ENCODE measurements around the gene FKRP. TPM values are rescaled to one million over a fixed set of nuclear protein-coding genes. Genes with fewer than 3 reads are reported as not detected.
A peak's percentile ranks its signal among the peaks of the same experiment; 100 is the strongest.
"Not testable (repeated sequence)": the region's sequence is repeated elsewhere in the genome, so short reads cannot be mapped to it uniquely, and the experiment has no call there.

FKRP gene
- total and polyA plus RNA-seq, 5 experiments from 2014 or later: 2.6 to 23.8 (median 8.7) TPM

GRCh38 chr19:46766569-46767317, 20.9 kb downstream of the FKRP start:
- Mint-ChIP-seq H3K36me3 (no peaks in the 10 kb centered on the region), H3K4me1 (peaks cover 4 to 8% (median 5%) of the 10 kb centered on the region in 4 donors), H3K27me3 (no peaks in the 10 kb centered on the region), H3K9me3 (no peaks in the 10 kb centered on the region), H3K27ac (peak overlapping the region in 2 of 10 donors; percentile 5 to 17), H3K4me3 (peak overlapping the region in 1 of 10 donors; percentile 1)
- POLR2A ChIA-PET: interaction anchor here (0.6 kb wide), 2 partner anchors 170 to 472 kb away, joined by 3 to 4 read pairs; no protein-coding TSS in a partner anchor
- DNase-seq: peak; percentile 27 to 78 (median 50)
- ATAC-seq: peak; percentile 65 to 78

- ATAC-seq, H3K36me3 Mint-ChIP-seq, DNase-seq, POLR2A ChIA-PET, H3K4me1 Mint-ChIP-seq, H3K4me3 Mint-ChIP-seq, H3K27me3 Mint-ChIP-seq, H3K9me3 Mint-ChIP-seq: not testable (repeated sequence)
- H3K27ac Mint-ChIP-seq: peak overlapping the region in 1 of 10 donors; percentile 22
These were observed 22.9 kb downstream of the FKRP start for GRCh38 chr19:46768746-46769145.

GRCh38 chr19:46772170-46773017, 26.5 kb downstream of the FKRP start:
- no peak for DNase-seq
- no peak for ATAC-seq

GRCh38 chr19:46773018-46773399, 27.2 kb downstream of the FKRP start:
- peaks cover 0 to 29% (median 15%) of the 10 kb centered on the region in 3 donors for H3K36me3 Mint-ChIP-seq
- no peaks in the 10 kb centered on the region for H3K9me3 Mint-ChIP-seq
- H3K4me1 Mint-ChIP-seq: peaks cover 0 to 2% (median under 1%) of the 10 kb centered on the region in 4 donors
- no peak overlapping the region for H3K4me3 Mint-ChIP-seq
- POLR2A ChIA-PET: no interaction called here
- DNase-seq (no peak), ATAC-seq (no peak)
- H3K27me3 Mint-ChIP-seq: no peaks in the 10 kb centered on the region
- H3K27ac Mint-ChIP-seq: no peak overlapping the region

More at GRCh38 chr19:46772170-46773017, 26.5 kb downstream of the FKRP start:
- Mint-ChIP-seq H3K4me3 (no peak overlapping the region), H3K27me3 (no peaks in the 10 kb centered on the region), H3K9me3 (no peaks in the 10 kb centered on the region), H3K27ac (no peak overlapping the region), H3K4me1 (peaks cover 0 to 2% (median 0%) of the 10 kb centered on the region in 4 donors), H3K36me3 (peaks cover 0 to 26% (median 15%) of the 10 kb centered on the region in 3 donors)
- POLR2A ChIA-PET: no interaction called here

GRCh38 chr19:46775642-46776258, 29.9 kb downstream of the FKRP start:
- H3K4me3 Mint-ChIP-seq: no peak overlapping the region
- peak overlapping the region in 1 of 10 donors; percentile 4 for H3K27ac Mint-ChIP-seq
- no peak for ATAC-seq
- POLR2A ChIA-PET: no interaction called here
- H3K4me1 Mint-ChIP-seq: peaks cover 0 to 10% (median 5%) of the 10 kb centered on the region in 4 donors
- no peak for DNase-seq
- H3K9me3 Mint-ChIP-seq: no peaks in the 10 kb centered on the region
- no peaks in the 10 kb centered on the region for H3K27me3 Mint-ChIP-seq
- H3K36me3 Mint-ChIP-seq: peaks cover 0 to 37% (median 17%) of the 10 kb centered on the region in 3 donors

GRCh38 chr19:46776927-46777911, 31.4 kb downstream of the FKRP start:
- Mint-ChIP-seq H3K27me3 (no peaks in the 10 kb centered on the region), H3K27ac (peak overlapping the region in 3 of 10 donors; percentile 56 to 73 (median 62)), H3K9me3 (no peaks in the 10 kb centered on the region), H3K36me3 (peaks cover 0 to 42% (median 17%) of the 10 kb centered on the region in 3 donors), H3K4me3 (no peak overlapping the region), H3K4me1 (peaks cover 0 to 10% (median 5%) of the 10 kb centered on the region in 4 donors)
- ATAC-seq (no peak), DNase-seq (no peak)
- POLR2A ChIA-PET: interaction anchor here (0.6 kb wide), 1 partner anchor 9 kb away, joined by 3 read pairs; no protein-coding TSS in a partner anchor

GRCh38 chr19:46777956-46778645, 32.2 kb downstream of the FKRP start:
- Mint-ChIP-seq H3K36me3 (peaks cover 0 to 48% (median 17%) of the 10 kb centered on the region in 3 donors), H3K27ac (peak overlapping the region in 1 of 10 donors; percentile 29), H3K4me1 (peaks cover 0 to 17% (median 8%) of the 10 kb centered on the region in 4 donors)
- H3K4me3 Mint-ChIP-seq, H3K9me3 Mint-ChIP-seq, DNase-seq, ATAC-seq, H3K27me3 Mint-ChIP-seq: not testable (repeated sequence)
- POLR2A ChIA-PET: interaction anchor here (0.6 kb wide), 1 partner anchor 8 kb away, joined by 3 read pairs; no protein-coding TSS in a partner anchor

GRCh38 chr19:46782355-46783019, 36.6 kb downstream of the FKRP start:
- no peaks in the 10 kb centered on the region for H3K9me3 Mint-ChIP-seq
- H3K4me3 Mint-ChIP-seq: no peak overlapping the region
- POLR2A ChIA-PET: interaction anchor here (0.7 to 1.2 kb wide), 2 partner anchors 44 to 1504 kb away, joined by 5 to 8 read pairs; no protein-coding TSS in a partner anchor

GRCh38 chr19:46783670-46784069, 37.8 kb downstream of the FKRP start:
- peak overlapping the region in 3 of 10 donors; percentile 44 to 94 (median 86) for H3K27ac Mint-ChIP-seq
- no peaks in the 10 kb centered on the region for H3K9me3 Mint-ChIP-seq
- DNase-seq: no peak
- H3K27me3 Mint-ChIP-seq: no peaks in the 10 kb centered on the region
- no peak for ATAC-seq
- peaks cover 0 to 17% (median 2%) of the 10 kb centered on the region in 3 donors for H3K36me3 Mint-ChIP-seq
- H3K4me1 Mint-ChIP-seq: peaks cover 22 to 54% (median 46%) of the 10 kb centered on the region in 4 donors
- POLR2A ChIA-PET: no interaction called here
- H3K4me3 Mint-ChIP-seq: peak overlapping the region in 1 of 10 donors; percentile 24

More at GRCh38 chr19:46782355-46783019, 36.6 kb downstream of the FKRP start:
- Mint-ChIP-seq H3K36me3 (peaks cover 0 to 24% (median 2%) of the 10 kb centered on the region in 3 donors), H3K27me3 (no peaks in the 10 kb centered on the region), H3K4me1 (peaks cover 22 to 56% (median 41%) of the 10 kb centered on the region in 4 donors), H3K27ac (peak overlapping the region in 2 of 10 donors; percentile 10 to 58)
- ATAC-seq: no peak
- DNase-seq: no peak

GRCh38 chr19:46784262-46785053, 38.6 kb downstream of the FKRP start:
- H3K27ac Mint-ChIP-seq: peak overlapping the region in 7 of 10 donors; percentile 48 to 94 (median 81)
- peaks cover 0 to 14% (median under 1%) of the 10 kb centered on the region in 3 donors for H3K36me3 Mint-ChIP-seq
- DNase-seq: no peak
- peaks cover 24 to 57% (median 53%) of the 10 kb centered on the region in 4 donors for H3K4me1 Mint-ChIP-seq
- H3K27me3 Mint-ChIP-seq: no peaks in the 10 kb centered on the region
- no peaks in the 10 kb centered on the region for H3K9me3 Mint-ChIP-seq
- peak overlapping the region in 7 of 10 donors; percentile 22 to 91 (median 54) for H3K4me3 Mint-ChIP-seq
- POLR2A ChIA-PET: interaction anchor here (1.4 kb wide), 1 partner anchor 37 kb away, joined by 3 read pairs; no protein-coding TSS in a partner anchor
- ATAC-seq: no peak

Data from naive thymus-derived CD8-positive, alpha-beta T cell (primary cell).